ENCODE results near the gene EIF4G3.

The EIF4G3 gene

GRCh38 chr1:21037091-21037490 lies 139.6 kb downstream of the EIF4G3 start:
- H4K20me1 ChIP-seq (ENCODE audit: insufficient read depth), result no peaks in the 10 kb centered on the region
- no peak for TF ChIP-seq CTCF (conservative IDR thresholded peaks at IDR 0.05; ENCODE audit: low read depth, low read length)
- no peak overlapping the region for H2AFZ ChIP-seq (ENCODE audit: low read depth)
- no peak overlapping the region for H3K4me3 ChIP-seq (IDR thresholded peaks at IDR 0.05; ENCODE audit: insufficient read depth, low read depth, low read length)
- no peak overlapping the region for H3K27ac ChIP-seq
- H3K4me1 ChIP-seq (ENCODE audit: low read depth, poor library complexity, severe bottlenecking), result no peaks in the 10 kb centered on the region
- no peak overlapping the region for H3K4me2 ChIP-seq
- no peak overlapping the region for H3K9ac ChIP-seq
- H3K27me3 ChIP-seq (ENCODE audit: insufficient read depth, low read depth), result no peaks in the 10 kb centered on the region
- peaks cover 10% of the 10 kb centered on the region; the same call in 1 of the 2 replicates for H3K79me2 ChIP-seq (ENCODE audit: insufficient read depth, low read depth)
- H3K36me3 ChIP-seq (ENCODE audit: insufficient read depth), result no peaks in the 10 kb centered on the region

GRCh38 chr1:21035794-21036193 lies 140.9 kb downstream of the EIF4G3 start:
- Histone ChIP-seq H3K79me2 (ENCODE audit: insufficient read depth, low read depth) (peaks cover 10% of the 10 kb centered on the region; the same call in 1 of the 2 replicates), H3K27ac (no peak overlapping the region), H3K27me3 (ENCODE audit: insufficient read depth, low read depth) (no peaks in the 10 kb centered on the region), H3K4me1 (ENCODE audit: low read depth, poor library complexity, severe bottlenecking) (no peaks in the 10 kb centered on the region), H3K4me3 (IDR thresholded peaks at IDR 0.05; ENCODE audit: insufficient read depth, low read depth, low read length) (no peak overlapping the region), H3K9ac (no peak overlapping the region), H2AFZ (ENCODE audit: low read depth) (no peak overlapping the region), H3K36me3 (ENCODE audit: insufficient read depth) (no peaks in the 10 kb centered on the region), H4K20me1 (ENCODE audit: insufficient read depth) (no peaks in the 10 kb centered on the region), H3K4me2 (no peak overlapping the region)
- no peak for TF ChIP-seq CTCF (conservative IDR thresholded peaks at IDR 0.05; ENCODE audit: low read depth, low read length)

GRCh38 chr1:21034725-21035628 lies 141.7 kb downstream of the EIF4G3 start:
- H3K4me1 ChIP-seq (ENCODE audit: low read depth, poor library complexity, severe bottlenecking), result no peaks in the 10 kb centered on the region
- no peak for TF ChIP-seq CTCF (conservative IDR thresholded peaks at IDR 0.05; ENCODE audit: low read depth, low read length)
- H3K27ac ChIP-seq, result no peak overlapping the region
- no peaks in the 10 kb centered on the region for H3K36me3 ChIP-seq (ENCODE audit: insufficient read depth)
- no peaks in the 10 kb centered on the region for H4K20me1 ChIP-seq (ENCODE audit: insufficient read depth)
- no peak overlapping the region for H3K4me2 ChIP-seq
- H2AFZ ChIP-seq (ENCODE audit: low read depth), result no peak overlapping the region
- H3K79me2 ChIP-seq (ENCODE audit: insufficient read depth, low read depth), result peaks cover 10% of the 10 kb centered on the region; the same call in 1 of the 2 replicates
- no peaks in the 10 kb centered on the region for H3K27me3 ChIP-seq (ENCODE audit: insufficient read depth, low read depth)
- no peak overlapping the region for H3K9ac ChIP-seq
- H3K4me3 ChIP-seq (IDR thresholded peaks at IDR 0.05; ENCODE audit: insufficient read depth, low read depth, low read length), result no peak overlapping the region

- H3K36me3 ChIP-seq (ENCODE audit: insufficient read depth), result no peaks in the 10 kb centered on the region
These were observed 144.0 kb downstream of the EIF4G3 start for GRCh38 chr1:21032741-21033140.

More at GRCh38 chr1:21032741-21033140, 144.0 kb downstream of the EIF4G3 start:
- Histone ChIP-seq H3K4me1 (ENCODE audit: low read depth, poor library complexity, severe bottlenecking) (no peaks in the 10 kb centered on the region), H2AFZ (ENCODE audit: low read depth) (no peak overlapping the region), H3K27ac (no peak overlapping the region), H4K20me1 (ENCODE audit: insufficient read depth) (no peaks in the 10 kb centered on the region), H3K4me3 (IDR thresholded peaks at IDR 0.05; ENCODE audit: insufficient read depth, low read depth, low read length) (no peak overlapping the region), H3K79me2 (ENCODE audit: insufficient read depth, low read depth) (0 out of 2 replicates have a peak, but pooled peaks cover 5% of the 10 kb centered on the region), H3K4me2 (no peak overlapping the region), H3K9ac (no peak overlapping the region), H3K27me3 (ENCODE audit: insufficient read depth, low read depth) (no peaks in the 10 kb centered on the region)
- TF ChIP-seq CTCF (conservative IDR thresholded peaks at IDR 0.05; ENCODE audit: low read depth, low read length), result no peak
